Stimulated activated CD8-positive, alpha-beta memory T cell treated with anti-CD3 and anti-CD28 coated beads, Interleukin-4, amount 100 ng/mL, for 24 hours (primary cell): ENCODE results near the gene AKR1A1.

Source experiments
- DNase-seq: peaks from one replicate; pipeline ENCODE4 v3.0.0-alpha.2; 2020; ENCODE audit warnings: low read depth

AKR1A1 gene

DNA sequence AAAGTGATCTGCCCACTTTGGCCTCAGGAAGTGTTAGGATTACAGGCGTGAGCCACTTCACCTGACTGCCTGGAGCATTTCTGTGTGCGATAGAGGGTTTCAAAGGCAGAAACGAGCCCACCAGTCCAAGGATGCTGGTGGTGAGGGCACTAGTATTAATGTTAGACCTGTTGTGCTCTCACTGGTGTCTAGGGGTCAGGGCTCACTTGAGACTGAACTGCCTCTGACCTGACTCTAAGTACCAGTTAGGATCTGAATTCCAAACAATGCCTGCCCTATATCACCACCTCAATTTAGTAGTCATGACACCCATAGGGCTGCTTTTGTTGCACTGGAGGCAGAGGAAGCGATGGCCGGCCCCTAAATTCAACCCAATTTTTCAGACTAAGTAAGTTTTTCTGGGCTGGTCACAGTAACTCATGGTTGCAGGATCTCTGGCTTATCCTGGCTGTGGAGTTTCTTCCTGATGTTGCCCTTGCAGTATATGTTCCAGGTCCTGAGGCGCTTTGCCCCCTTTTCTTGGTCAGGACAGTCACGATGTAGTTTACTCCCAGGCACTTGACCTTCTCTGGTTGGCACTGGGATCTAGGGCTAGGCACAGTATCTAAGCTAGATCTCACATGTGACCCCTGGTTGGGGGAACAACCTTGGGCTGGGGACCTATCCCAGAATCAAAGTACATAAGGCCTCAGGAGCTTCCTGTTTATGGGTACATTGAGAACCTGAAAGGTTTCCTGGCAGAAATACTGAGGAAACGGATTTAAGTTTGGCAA, 68.7 kb downstream of the AKR1A1 start:
- DNase-seq = no peak
